HG03025 (cell line): ENCODE results near the gene LCMT1.
"Not testable (repeated sequence)": the region's sequence is repeated elsewhere in the genome, so short reads cannot be mapped to it uniquely, and the experiment has no call there.

Source experiments
- ATAC-seq: cut with Tn5 transposase; IDR thresholded peaks from one replicate; pipeline ENCODE4 v1.9.1; 2021; ENCODE audit warnings: mild to moderate bottlenecking, moderate library complexity; ENCODE audit not compliant: unreplicated experiment, low FRiP score

The LCMT1 gene

DNA sequence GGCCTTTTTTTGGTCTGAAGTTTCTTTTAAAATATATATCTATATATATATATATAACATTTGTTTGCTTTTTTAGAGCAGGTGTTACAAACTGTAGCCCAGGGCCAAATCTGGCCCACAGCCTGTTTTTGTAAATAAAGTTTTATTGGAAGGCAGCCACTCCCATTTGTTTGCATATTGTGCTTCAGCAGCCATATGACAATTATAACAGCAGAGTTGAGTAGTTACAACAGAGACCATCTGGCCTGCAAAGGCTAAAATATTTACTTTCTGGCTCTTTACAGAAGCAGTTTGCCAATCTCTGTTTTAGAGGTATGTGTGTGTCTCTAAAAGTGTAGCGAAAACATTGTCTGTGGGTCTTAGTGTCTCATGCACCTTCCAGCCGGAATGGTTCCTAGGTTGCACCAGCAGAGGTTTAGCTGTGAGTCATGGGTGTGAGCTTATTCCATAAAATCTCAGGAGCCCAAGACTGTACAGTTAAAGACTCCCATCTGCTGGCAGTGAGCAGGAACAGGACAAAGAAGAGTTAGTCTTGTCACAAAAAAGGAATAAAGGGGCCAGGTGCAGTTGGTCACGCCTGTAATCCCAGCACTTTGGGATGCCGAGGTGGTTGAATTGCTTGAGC, 23.8 kb downstream of the LCMT1 start:
- no peak for ATAC-seq

DNA sequence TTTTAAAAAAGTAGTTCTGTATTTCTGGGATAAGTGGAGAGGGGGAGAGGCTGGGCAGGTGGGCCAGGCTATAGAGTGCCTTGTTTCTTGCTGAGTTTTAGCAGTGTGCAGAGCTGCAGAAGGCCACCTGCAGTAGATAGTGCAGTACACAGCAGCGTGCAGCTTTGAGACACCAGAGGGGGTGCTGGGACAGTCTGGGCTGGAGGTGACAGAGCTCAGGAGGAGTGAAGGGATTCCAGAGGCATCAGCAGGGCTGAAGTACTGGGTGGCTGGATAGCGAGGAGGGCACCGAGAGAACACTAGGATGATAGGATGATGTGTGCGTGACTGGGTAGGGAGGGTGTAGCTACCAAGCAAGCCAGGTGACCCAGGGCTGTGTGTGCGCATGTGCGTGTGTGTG, 26.6 kb downstream of the LCMT1 start:
- no peak for ATAC-seq

DNA sequence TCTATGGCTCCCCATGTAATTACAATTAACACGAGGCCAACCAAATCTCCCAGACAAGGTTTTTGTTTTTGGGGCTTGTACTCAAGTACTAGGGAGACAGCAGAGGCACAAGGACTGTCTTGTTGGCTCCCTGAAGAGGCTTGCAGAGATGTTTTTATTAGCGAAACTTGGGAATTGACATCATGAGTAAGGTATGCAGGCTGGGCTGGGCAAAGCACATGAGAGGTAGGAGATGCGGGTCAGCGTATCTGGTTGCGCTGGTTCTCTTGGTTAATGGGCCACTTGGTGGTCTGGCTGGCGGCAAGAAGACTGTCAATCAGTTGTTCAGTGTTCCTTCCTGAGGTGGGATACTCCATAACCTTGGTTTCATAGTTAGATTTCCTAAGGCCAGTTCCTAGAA, 28.9 kb downstream of the LCMT1 start:
- no peak for ATAC-seq

DNA sequence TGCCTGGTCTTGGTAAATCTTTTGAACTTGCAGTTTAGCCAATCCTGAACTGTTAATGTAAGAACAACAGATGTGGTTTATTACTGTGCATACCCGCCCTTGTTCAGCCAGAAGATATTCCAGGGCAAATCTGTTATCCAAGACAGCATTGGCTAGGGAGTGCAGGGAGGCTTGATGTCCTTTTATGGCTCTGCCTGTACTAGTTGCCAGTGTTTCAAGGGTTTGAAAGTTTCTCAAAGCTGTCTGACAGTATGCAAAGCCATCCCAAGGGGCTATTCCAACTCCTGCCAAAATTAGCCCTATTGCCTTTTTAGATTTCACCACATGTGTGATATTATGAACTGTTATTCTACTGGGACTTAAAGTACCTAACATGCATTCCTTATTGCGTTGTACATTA, 30.1 kb downstream of the LCMT1 start:
- no peak for ATAC-seq

DNA sequence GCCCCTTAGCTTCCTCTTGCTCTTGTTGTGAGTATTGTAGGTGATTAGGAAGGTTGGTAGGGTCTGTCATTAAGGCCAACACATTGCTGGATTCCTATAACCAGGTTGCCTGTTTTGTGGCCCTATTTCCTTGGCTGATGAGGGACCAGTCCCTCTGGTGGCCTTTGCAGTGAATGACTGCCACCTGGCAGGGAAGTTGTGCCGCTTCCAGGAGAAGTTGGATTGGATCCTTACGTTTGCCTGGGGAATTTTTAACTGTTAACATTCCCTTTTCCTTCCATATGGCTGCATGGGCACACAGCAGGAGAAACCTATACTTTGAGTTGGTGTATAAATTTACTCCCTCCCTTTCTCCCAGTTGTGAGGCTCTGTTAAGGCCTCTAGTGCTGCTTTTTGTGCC, 32.4 kb downstream of the LCMT1 start:
- ATAC-seq: no peak

DNA sequence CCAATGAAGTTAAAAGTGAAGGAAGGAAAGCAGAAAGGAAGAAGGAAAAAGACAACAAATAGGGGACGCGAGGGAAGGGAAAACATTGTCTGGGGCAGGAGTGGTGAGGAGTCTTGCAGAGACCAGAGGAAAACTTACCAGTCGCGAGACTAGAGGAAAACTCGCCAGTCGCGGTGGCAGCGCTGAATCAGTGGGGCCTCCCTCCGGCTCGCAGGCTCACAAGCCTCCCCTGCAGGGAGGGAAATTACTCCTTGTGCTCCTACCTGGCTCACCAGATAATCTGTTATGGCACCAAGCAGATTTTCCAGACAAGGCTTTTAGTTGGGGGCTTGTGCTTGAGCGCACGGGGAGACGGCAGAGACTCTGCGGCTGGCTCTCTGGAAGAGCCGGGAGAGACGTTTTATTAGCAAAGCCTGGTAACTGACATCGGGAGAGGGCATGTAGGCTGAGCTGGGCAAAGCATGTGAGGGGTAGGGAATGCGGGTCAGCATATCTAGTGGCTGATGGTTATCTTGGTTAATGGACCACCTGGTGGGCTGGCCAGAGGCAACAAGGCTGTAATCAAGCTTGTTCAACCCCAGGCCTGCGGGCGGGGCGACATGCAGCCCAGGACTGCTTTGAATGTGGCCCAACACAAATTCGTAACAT, 37.1 kb downstream of the LCMT1 start:
- ATAC-seq: no peak

DNA sequence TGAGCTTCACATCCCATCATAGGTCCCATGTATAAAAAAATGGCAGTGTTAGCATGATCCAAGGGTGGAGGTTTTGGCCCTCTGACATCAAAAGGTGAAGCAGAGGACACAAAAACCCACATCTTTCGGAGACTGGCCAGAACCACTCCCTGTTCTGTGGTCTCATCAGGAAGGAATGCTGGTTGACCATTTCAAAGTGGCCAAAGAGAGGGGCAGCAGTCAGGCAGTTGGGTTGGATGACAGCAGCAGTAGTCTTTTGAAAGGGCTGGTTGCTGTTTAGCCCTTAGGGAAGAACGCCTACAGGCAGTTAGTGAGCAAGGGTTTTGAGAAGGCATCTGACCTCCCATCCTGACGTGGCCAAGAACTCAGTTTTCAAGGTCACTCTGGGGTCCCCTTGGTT, 40.5 kb downstream of the LCMT1 start:
- no peak for ATAC-seq

DNA sequence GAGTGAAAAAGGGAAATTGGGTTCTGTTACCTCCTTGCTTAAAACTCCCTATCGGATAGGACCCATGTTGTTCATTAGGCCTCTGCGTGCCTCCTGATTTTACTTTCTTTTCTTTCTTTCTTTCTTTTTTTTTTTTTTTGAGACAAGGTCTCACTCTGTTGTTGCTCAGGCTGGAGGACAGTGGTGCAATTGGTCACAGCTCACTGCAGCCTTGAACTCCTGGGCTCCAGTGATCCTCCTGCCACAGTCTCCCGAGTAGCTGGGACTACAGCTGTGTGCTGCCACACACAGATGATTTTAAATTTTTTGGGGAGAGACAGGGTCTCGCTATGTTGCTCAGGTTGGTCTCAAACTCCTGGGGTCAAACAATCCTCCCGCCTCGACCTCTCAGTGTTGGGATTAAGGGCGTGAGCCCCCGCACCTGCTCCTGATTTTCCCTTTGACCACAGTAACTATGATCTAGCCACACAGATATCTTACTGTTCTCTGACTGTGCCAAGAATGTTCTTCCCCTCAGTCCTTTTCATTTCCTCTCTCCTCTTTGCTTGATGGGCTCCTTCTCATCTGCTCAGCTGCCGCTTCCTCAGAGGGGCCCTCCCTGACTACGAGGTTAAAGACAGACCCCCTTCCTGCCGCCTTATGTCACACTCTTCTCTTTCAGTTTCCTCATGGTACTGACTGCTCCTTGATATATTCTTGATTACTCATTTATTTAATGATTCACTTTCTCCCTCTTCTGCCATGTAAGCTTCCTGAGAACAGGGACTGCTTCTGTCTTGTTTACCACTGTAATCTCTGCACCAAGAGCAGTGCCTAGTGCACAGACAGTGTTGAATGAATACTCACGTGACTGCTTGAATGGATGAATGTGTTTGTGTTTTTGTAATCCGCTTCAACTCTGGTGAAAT, 44.3 kb downstream of the LCMT1 start:
- no peak for ATAC-seq

DNA sequence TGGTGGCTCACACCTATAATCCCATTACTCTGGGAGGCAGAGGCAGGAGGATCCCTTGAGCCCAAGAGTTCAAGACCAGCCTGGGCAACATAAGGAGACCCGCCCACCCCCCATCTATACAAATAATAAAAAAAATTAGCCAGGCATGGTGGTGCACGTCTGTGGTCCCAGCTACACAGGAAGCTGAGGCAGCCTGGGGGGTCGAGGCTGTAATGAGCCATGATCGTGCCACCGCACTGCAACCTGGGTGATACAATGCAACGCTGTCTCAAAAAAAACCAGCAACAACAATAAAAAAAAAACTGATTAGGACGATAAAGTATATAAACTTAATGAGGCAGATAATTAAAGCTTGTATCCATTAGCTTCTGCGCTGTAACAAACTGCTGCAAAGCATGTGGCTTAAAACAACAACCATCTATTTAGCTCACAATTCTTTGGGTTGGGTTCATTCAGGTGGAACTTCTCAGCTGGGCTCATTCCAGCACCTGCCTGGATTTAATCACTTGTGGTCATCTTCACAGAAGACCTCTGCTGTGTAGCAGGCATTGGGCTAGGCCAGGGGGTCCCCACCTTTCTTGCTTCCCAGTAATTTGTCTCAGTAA, 45.8 kb downstream of the LCMT1 start:
- ATAC-seq: no peak

DNA sequence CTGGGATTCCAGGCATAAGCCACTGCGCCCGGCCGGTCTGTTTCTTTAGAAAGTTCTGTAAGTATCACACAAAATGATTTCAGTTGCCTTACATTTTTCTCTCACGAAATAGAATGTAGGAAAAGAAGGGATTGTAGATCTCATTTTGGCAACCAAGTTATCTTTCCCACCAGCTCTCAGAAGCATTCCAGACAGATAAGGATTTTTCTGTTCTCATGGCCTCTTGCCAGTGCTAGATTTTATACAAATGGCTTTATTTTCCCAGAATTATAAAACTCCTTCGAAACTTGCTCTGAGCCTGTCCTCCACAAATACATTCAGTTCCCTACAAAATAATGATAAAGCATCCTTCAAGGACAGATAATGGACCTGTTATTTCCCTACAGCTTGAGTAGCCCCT, 46.9 kb downstream of the LCMT1 start:
- ATAC-seq: no peak

DNA sequence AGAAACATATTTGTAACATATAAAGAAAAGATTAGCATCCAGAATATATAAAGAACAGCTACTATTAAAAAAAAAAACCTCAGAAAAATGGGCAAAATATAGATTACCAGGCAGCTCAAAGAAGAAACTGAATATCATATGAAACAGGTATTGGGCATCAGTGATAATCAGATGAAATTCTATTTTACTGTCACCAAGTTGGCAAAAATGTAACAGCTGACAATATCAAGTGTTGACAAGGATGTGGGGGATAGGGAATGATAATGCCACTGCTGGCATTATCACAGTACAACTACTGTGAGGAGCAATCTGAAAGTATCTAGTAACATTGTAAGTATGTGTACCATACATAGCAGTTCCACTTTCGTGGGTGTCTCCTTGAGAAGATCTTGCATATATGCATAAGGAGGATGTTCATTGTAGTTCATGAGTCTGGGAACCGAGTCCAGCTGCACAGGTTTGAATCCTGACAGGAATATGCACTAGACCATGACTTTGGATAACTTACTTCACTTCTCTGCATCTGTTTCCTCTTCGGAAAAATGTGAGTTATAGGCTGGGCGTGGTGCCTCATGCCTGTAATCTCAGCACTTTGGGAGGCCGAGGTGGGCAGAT, 50.3 kb downstream of the LCMT1 start:
- ATAC-seq: no peak

DNA sequence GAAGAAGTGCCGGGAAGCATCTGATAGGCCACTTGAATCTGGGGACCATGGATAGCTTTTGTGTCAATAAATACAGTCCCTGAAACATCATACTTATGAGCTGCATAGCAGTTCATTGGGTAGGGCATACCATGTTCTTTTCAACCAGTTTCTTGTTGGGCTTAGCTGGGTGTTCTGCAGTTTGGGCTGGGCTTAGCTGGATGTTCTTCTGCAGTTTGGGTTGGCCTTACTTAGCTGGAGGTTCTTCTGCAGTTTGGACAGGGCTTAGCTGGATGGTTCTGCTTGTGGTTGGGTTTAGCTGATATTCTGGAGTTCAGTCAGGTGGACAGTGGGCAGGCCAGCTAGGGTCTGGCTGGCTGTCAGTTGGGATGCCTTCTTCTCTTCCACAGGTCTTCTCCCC, 52.1 kb downstream of the LCMT1 start:
- ATAC-seq: no peak

DNA sequence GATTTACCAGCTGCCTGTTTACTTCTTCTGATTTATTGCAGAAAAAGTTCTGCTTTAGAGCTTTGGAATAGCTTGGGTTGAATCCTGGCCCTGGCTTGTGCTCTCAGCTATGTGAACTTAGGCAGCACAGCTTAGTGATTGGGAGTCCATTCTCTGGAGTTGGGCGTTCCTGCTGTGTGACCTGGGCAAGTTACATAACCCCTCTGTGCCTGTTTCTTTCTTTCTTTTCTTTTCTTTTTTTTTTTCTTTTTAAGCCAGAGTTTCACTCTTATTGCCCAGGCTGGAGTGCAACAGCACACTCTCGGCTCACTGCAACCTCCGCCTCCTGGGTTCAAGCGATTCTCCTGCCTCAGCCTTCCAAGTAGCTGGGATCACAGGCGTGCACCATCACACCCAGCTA, 53.7 kb downstream of the LCMT1 start:
- no peak for ATAC-seq

DNA sequence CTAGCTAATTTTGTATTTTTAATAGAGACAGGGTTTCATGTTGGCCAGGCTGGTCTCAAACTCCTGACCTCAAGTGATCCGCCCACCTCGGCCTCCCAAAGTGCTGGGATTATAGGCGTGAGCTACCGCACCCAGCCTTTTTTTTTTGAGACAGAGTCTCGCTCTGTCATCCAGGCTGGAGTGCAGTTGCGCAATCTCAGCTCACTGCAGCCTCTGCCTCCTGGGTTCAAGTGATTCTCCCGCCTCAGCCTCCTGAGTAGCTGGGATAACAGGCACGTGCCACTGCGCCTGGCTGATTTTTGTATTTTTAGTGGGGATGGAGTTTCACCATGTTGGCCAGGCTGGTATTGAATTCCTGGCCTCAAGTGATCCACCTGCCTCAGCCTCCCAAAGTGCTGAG, 56.4 kb downstream of the LCMT1 start:
- ATAC-seq: not testable (repeated sequence)

DNA sequence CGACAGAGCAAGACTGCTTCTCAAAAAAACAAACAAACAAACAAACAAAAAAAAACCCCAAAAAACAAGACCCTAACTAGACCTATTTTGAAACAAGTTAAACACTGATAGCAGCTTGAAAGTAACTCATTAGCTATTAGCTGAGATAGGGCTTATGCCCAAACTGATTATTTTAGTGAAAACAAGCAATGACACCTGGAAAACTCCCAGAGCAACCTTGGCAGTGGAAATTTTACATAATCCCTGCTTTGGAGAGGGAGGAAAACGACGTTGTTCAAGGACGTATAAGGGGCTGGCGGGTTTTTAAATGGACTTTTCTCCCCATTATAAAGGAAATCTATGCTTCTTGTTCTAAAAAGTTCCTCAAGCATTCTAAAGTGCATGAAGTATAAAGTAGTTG, 59.8 kb downstream of the LCMT1 start:
- no peak for ATAC-seq

DNA sequence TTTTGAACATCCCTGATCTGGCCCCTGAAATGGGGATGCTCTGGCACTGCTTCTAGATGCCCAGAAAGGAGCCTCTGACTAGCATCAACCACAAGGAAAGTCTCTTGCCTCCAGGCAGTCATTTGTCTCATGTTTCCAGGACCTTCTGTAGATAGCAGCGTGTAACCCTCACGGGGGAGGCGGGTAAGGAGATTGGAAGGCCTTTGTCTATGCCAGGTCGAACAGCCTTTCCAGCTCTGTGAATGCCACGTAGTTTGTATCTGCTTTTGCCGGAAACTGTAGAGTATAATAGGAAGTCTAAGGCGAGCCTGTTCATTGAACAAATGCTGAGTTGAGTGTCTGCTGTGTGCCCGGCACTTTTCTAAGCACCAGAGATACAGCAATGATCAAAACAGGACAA, 61.3 kb downstream of the LCMT1 start:
- ATAC-seq: no peak

DNA sequence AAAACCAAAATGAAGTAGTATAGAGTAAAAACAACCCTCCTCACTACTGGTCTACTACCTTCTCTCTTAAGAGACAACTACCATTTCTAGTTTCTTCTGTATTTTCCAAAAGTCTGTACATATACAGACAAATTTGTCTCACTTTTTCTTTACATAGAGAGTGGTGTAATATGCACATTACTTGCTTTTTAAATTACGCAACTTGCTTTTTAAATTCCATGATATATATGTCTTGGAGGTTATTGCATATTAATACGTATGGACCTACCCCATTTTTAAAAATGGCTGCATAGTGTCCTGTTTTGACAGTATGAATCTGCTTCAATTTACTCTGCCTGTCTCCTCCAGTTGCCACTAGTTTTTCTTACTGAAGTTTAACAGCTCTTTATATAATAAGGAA, 62.7 kb downstream of the LCMT1 start:
- no peak for ATAC-seq

DNA sequence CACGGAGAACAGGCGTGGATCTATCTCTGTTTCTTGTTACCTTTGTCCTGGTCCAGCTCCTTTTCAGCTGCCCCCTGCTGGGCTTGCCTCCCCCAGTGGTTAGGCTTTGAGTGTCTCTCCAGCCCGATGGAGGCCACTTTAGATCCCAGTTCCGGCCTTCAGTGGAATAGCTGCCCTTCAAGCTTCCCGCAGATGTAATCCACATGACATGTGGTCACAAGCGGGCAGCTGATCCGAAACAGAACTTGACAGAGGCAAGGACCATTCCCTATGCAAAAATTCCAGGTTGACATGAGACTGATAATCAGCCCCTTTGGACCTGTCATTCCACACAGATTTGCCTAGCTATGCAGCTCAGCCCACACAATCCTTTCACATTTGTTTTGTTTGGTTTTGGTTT, 64.6 kb downstream of the LCMT1 start:
- no peak for ATAC-seq

DNA sequence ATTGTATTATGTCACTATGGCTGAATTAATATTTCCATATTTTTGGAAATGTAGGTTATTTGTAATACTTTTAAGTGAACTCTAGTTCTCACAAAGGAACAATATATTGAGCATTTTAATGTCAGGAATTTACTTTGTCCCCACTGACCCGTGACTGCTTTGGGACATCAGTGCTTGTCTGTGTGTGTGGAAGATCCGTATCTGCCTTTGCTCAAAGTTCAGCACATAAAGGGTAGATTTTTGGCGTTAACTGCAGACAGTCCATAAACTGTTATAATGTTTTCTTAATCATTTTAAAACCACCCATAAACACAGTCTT, 65.9 kb downstream of the LCMT1 start:
- ATAC-seq: no peak

DNA sequence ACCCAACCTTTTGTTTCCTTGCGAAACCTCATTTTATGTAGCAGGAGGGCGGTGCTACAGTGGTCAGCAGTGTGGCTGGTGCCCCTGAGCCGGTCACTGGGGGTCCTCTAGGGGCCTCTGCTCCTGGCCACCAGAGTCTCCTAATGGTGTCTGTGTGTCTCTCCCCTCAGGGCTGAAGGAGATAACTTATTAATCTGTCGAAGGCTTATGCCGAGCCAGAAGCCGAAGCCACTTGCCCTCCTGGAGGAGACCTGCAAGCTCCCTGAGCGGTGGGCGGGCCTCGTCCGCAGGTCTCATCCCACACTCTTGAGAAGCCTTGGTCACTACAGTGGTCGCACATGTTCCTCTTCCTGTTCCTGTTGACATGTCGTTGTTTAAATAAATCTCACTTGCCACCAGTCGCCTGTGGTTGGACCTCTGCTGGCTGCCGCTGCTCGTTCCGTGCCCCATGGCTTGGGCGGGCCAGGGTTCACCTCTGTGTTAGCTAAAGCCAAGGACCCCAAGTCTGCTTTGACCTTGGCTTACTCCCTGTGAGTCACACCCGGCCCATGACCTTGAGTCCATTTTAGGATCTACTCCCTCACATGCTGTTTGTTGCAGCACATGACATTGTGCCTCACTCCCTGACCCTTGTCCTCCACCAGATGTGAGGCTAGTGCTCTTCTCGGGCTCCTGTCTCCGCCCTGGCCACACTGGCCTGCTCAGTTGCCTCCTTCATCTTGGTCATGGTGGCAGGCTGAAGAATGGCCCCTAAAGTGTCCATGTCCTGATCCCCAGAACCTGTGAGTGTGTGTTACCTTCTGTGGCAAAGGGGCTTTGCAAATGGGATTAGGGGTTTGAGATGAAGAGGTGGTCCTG, 66.5 kb downstream of the LCMT1 start:
- ATAC-seq: no peak
